Measurements from ENCODE around the gene BTG3. TPM values are rescaled to one million over a fixed set of nuclear protein-coding genes. Genes with fewer than 3 reads are reported as not detected.
A peak's percentile ranks its signal among the peaks of the same experiment; 100 is the strongest.

The BTG3 gene
- total and polyA plus RNA-seq, 2 experiments from 2014 or later: 43.6 to 43.7 TPM

- no peaks in the 10 kb centered on the region for H3K9me3 ChIP-seq (ENCODE audit: low read depth)
- H3K27me3 ChIP-seq: no peaks in the 10 kb centered on the region
- peaks cover 4% of the 10 kb centered on the region for H3K36me3 ChIP-seq
- H3K27ac ChIP-seq: no peak overlapping the region
- DNase-seq (ENCODE audit: low read depth in 1 of 2, low spot score in 1 of 2): no peak
- no peak for TF ChIP-seq CTCF (IDR thresholded peaks at IDR 0.05; ENCODE audit: low read depth, low read length)
- H3K4me1 ChIP-seq (ENCODE audit: low read depth): peaks cover 33% of the 10 kb centered on the region
- H3K4me3 ChIP-seq: no peak overlapping the region
Observed at GRCh38 chr21:17550671-17551308, 61.9 kb downstream of the BTG3 start.

DNA sequence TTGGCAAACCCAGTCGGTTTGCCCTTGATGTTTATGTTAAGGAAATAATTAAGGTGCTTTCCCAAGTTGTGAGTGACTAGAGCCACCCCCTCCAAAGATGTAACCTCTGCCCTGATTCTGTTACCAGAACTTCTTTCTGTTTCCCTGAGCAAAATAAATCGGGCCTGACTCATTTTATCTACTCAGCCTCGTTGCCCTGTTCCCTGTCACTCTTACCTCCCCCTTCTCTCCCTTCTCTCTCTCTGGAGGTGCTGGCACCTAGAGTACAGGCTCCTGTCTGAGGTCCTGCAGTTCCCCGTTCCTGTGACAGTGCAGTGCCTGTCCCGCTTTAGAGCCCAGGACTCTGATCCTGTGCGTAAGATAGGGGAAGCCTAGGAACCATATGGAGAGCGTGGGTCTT is 64.4 kb downstream of the BTG3 start:
- H3K27ac ChIP-seq: peak overlapping the region; percentile 77
- H3K4me1 ChIP-seq (ENCODE audit: low read depth): peaks cover 26% of the 10 kb centered on the region
- peaks cover 4% of the 10 kb centered on the region for H3K36me3 ChIP-seq
- DNase-seq (ENCODE audit: low read depth in 1 of 2, low spot score in 1 of 2): peak in 1 of 2 donors; percentile 30
- H3K27me3 ChIP-seq: no peaks in the 10 kb centered on the region
- no peak for TF ChIP-seq CTCF (IDR thresholded peaks at IDR 0.05; ENCODE audit: low read depth, low read length)
- no peaks in the 10 kb centered on the region for H3K9me3 ChIP-seq (ENCODE audit: low read depth)
- H3K4me3 ChIP-seq: no peak overlapping the region

DNA sequence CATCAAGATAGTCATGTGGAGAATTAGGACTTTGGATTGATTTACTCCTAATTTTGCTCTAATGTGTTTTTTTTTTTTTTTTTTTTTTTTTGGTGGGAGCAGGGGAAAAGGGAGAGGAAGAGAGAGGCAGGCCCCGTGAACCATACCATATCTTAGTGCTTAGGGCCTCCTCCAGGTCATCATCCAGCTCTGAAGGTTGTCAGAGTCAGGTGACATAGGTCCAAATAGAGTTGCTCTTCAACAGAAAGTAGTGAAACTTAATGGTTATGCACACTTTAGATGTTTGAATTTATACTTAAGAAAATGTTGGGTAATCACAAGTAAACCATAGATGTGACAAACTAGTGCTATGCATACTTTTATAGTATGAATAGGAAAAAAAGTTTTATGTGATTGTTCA is 67.7 kb downstream of the BTG3 start:
- no peak for TF ChIP-seq CTCF (IDR thresholded peaks at IDR 0.05; ENCODE audit: low read depth, low read length)
- H3K4me1 ChIP-seq (ENCODE audit: low read depth): peaks cover 42% of the 10 kb centered on the region
- no peaks in the 10 kb centered on the region for H3K27me3 ChIP-seq
- DNase-seq (ENCODE audit: low read depth in 1 of 2, low spot score in 1 of 2): no peak
- no peak overlapping the region for H3K4me3 ChIP-seq
- no peak overlapping the region for H3K27ac ChIP-seq
- H3K9me3 ChIP-seq (ENCODE audit: low read depth): no peaks in the 10 kb centered on the region
- H3K36me3 ChIP-seq: peaks cover 4% of the 10 kb centered on the region

Other genes starting within 250 kb of the BTG3 start
- 49.6 and 56.7 TPM in 2 replicates for gene CXADR, start 99.9 kb downstream of the BTG3 start, total RNA-seq
- gene CXADR, start 99.9 kb downstream of the BTG3 start, polyA plus RNA-seq: 57.1 and 66.0 TPM in 2 replicates
- gene C21orf91, start 206.5 kb upstream of the BTG3 start, total RNA-seq: 8.6 and 12.7 TPM in 2 replicates
- gene C21orf91, start 206.5 kb upstream of the BTG3 start, polyA plus RNA-seq: 11.2 and 23.2 TPM in 2 replicates